C4-2B (cell line): ENCODE results near the gene COA3.

Source experiments
- H3K27ac ChIP-seq: fragments of 450-650 bp; 2 replicates; pipeline ENCODE4 v1.5.1; 2017
- CTCF ChIP-seq: fragments of 450-650 bp; conservative IDR thresholded peaks from 2 replicates; pipeline ENCODE4 v1.5.1; 2017; ENCODE audit warnings: mild to moderate bottlenecking
- ZFX ChIP-seq: fragments of 450-650 bp; IDR thresholded peaks from 2 replicates; pipeline ENCODE4 v1.6.1; 2017

The COA3 gene

GRCh38 chr17:42767512-42767911 lies 31.0 kb downstream of the COA3 start:
- no peak for TF ChIP-seq CTCF
- H3K27ac ChIP-seq = no peak overlapping the region

GRCh38 chr17:42766124-42766523 lies 32.4 kb downstream of the COA3 start:
- no peak for TF ChIP-seq CTCF
- no peak for TF ChIP-seq ZFX
- no peak overlapping the region for H3K27ac ChIP-seq

GRCh38 chr17:42761638-42762037 lies 36.9 kb downstream of the COA3 start:
- no peak overlapping the region for H3K27ac ChIP-seq
- TF ChIP-seq ZFX (no peak), CTCF (no peak)

GRCh38 chr17:42760652-42761581 lies 37.6 kb downstream of the COA3 start, which contains the start of gene RAMP2:
TSS of gene RAMP2 (plus strand) at chr17:42761227. CDS start at chr17:42761262, 35 bp downstream.
- TF ChIP-seq CTCF (no peak), ZFX (no peak)
- no peak within 1 kb of the TSS for H3K27ac ChIP-seq

GRCh38 chr17:42759982-42760651 lies 38.4 kb downstream of the COA3 start:
- no peak overlapping the region for H3K27ac ChIP-seq
- TF ChIP-seq CTCF = no peak
- TF ChIP-seq ZFX = no peak

GRCh38 chr17:42754782-42755181 lies 43.7 kb downstream of the COA3 start:
- no peak overlapping the region for H3K27ac ChIP-seq

More at GRCh38 chr17:42754782-42755181, 43.7 kb downstream of the COA3 start:
- TF ChIP-seq ZFX (no peak), CTCF (no peak)
